Esophagus squamous epithelium (tissue), 4 donors: ENCODE measurements around the gene FRMPD4.

Experiments used
- CTCF ChIP-seq, 6 experiments: fragments of 450-650 bp in 4 of 6; fragments of 200-600 bp in 2 of 6; sonication (generic) in 2 of 6; IDR thresholded peaks; one replicate each; pipeline ENCODE4 v1.5.1; 2016 to 2019; ENCODE audit warnings: antibody characterized with exemption in 6 of 6, mild to moderate bottlenecking in 4 of 6, moderate library complexity in 4 of 6
- POLR2A ChIP-seq, 4 donors: fragments of 450-650 bp; IDR thresholded peaks; one replicate each; pipeline ENCODE4 v1.6.1; 2017; ENCODE audit warnings: antibody characterized with exemption in 4 of 4, mild to moderate bottlenecking in 4 of 4, moderate library complexity in 3 of 4

GRCh38 chrX:12770440-12770839 is 632.2 kb downstream of the FRMPD4 start:
- TF ChIP-seq CTCF (IDR thresholded peaks at IDR 0.05) (peak; percentile 8 to 52 (median 40)), POLR2A (IDR thresholded peaks at IDR 0.05) (no peak)
